DOHH2 (cell line): Measurements from ENCODE around the gene GALNT9.

Experiments
- H3F3A ChIP-seq: fragments of 200-600 bp; sonication (generic), shearing (Covaris generic); 2 replicates; pipeline ENCODE4 v1.6.0; 2016; ENCODE audit warnings: antibody characterized with exemption, mild to moderate bottlenecking; ENCODE audit not compliant: control insufficient read depth, insufficient read depth
- H3K27ac ChIP-seq: fragments of 200-600 bp; sonication (generic); 2 replicates; pipeline ENCODE4 v1.5.1; 2014; ENCODE audit warnings: low read depth, mild to moderate bottlenecking, low read length, moderate library complexity
- H3K27me3 ChIP-seq: fragments of 200-600 bp; sonication (generic); 2 replicates; pipeline ENCODE4 v1.6.1; 2014; ENCODE audit warnings: mild to moderate bottlenecking, low read length, mixed read lengths; ENCODE audit not compliant: control insufficient read depth
- H3K36me3 ChIP-seq: fragments of 200-600 bp; sonication (generic); 2 replicates; pipeline ENCODE4 v1.6.1; 2014; ENCODE audit warnings: mild to moderate bottlenecking, low read length, moderate library complexity, mixed read lengths; ENCODE audit not compliant: control insufficient read depth
- H3K4me1 ChIP-seq: fragments of 200-600 bp; sonication (generic); 2 replicates; pipeline ENCODE4 v1.6.1; 2014; ENCODE audit warnings: mild to moderate bottlenecking, low read length, mixed read lengths; ENCODE audit not compliant: control insufficient read depth
- H3K4me2 ChIP-seq: fragments of 200-600 bp; sonication (generic); 2 replicates; pipeline ENCODE4 v1.6.0; 2014; ENCODE audit warnings: mild to moderate bottlenecking, low read length, moderate library complexity
- H3K4me3 ChIP-seq: fragments of 200-600 bp; sonication (generic); 2 replicates; pipeline ENCODE4 v1.5.1; 2014; ENCODE audit warnings: mild to moderate bottlenecking, low read length, mixed read lengths
- H3K79me2 ChIP-seq: fragments of 200-600 bp; sonication (generic); 2 replicates; pipeline ENCODE4 v1.6.1; 2014; ENCODE audit warnings: mild to moderate bottlenecking, low read length, mixed read lengths; ENCODE audit not compliant: control insufficient read depth
- H3K9me2 ChIP-seq: fragments of 200-600 bp; sonication (generic); replicated peaks from 2 replicates; pipeline ENCODE4 v1.6.1; 2014; ENCODE audit warnings: mild to moderate bottlenecking, low read length, mixed read lengths; ENCODE audit not compliant: control insufficient read depth
- H3K9me3 ChIP-seq: fragments of 200-600 bp; sonication (generic); 2 replicates; pipeline ENCODE4 v1.6.1; 2014; ENCODE audit warnings: antibody characterized with exemption, low read length, mixed read lengths; ENCODE audit not compliant: control insufficient read depth, insufficient read depth
- H4K20me1 ChIP-seq: fragments of 200-600 bp; sonication (generic); 2 replicates; pipeline ENCODE4 v1.6.0; 2014; ENCODE audit warnings: low read depth, mild to moderate bottlenecking, antibody characterized with exemption, low read length, moderate library complexity; ENCODE audit not compliant: control insufficient read depth, insufficient read depth
- CTCF ChIP-seq: fragments of 200-600 bp; sonication (generic); IDR thresholded peaks from one replicate; pipeline ENCODE4 v1.5.1; 2014; ENCODE audit warnings: antibody characterized with exemption, mild to moderate bottlenecking, low read depth, low read length; ENCODE audit not compliant: poor library complexity, severe bottlenecking
- EZH2phosphoT487 ChIP-seq: fragments of 200-600 bp; sonication (generic); IDR thresholded peaks from 2 replicates; pipeline ENCODE4 v1.6.1; 2017; ENCODE audit warnings: borderline replicate concordance, mild to moderate bottlenecking, antibody characterized with exemption, low read length, moderate library complexity, mixed read lengths

Gene GALNT9

GRCh38 chr12:132336451-132337413 is 7.3 kb upstream of the GALNT9 start:
- no peaks in the 10 kb centered on the region for H3K36me3 ChIP-seq
- no peaks in the 10 kb centered on the region for H3K79me2 ChIP-seq
- no peak for TF ChIP-seq EZH2phosphoT487
- no peaks in the 10 kb centered on the region for H4K20me1 ChIP-seq
- H3K27ac ChIP-seq = no peak overlapping the region
- no peak overlapping the region for H3K4me2 ChIP-seq
- H3K9me2 ChIP-seq = no peaks in the 10 kb centered on the region
- peaks cover 59% of the 10 kb centered on the region; the same call in 1 of the 2 replicates for H3K9me3 ChIP-seq
- H3F3A ChIP-seq = no peaks in the 10 kb centered on the region
- H3K4me1 ChIP-seq = no peaks in the 10 kb centered on the region
- H3K4me3 ChIP-seq = no peak overlapping the region
- H3K27me3 ChIP-seq = no peaks in the 10 kb centered on the region

- Histone ChIP-seq H3K27ac (no peak overlapping the region), H3K27me3 (no peaks in the 10 kb centered on the region), H3K9me3 (peaks cover 56% of the 10 kb centered on the region; the same call in 1 of the 2 replicates), H3K79me2 (no peaks in the 10 kb centered on the region), H4K20me1 (no peaks in the 10 kb centered on the region), H3K4me1 (no peaks in the 10 kb centered on the region), H3K4me2 (no peak overlapping the region), H3K9me2 (no peaks in the 10 kb centered on the region), H3K4me3 (no peak overlapping the region), H3K36me3 (no peaks in the 10 kb centered on the region), H3F3A (no peaks in the 10 kb centered on the region)
- TF ChIP-seq EZH2phosphoT487 (no peak), CTCF (no peak)
Measured at GRCh38 chr12:132335179-132335756, 5.9 kb upstream of the GALNT9 start.

GRCh38 chr12:132333766-132334165 is 4.4 kb upstream of the GALNT9 start:
- H3K4me3 ChIP-seq = no peak overlapping the region
- no peak overlapping the region for H3K27ac ChIP-seq
- H3K79me2 ChIP-seq = no peaks in the 10 kb centered on the region
- H4K20me1 ChIP-seq = no peaks in the 10 kb centered on the region
- peaks cover 45% of the 10 kb centered on the region; the same call in 1 of the 2 replicates for H3K9me3 ChIP-seq
- no peaks in the 10 kb centered on the region for H3K36me3 ChIP-seq
- H3K9me2 ChIP-seq = no peaks in the 10 kb centered on the region
- TF ChIP-seq CTCF = no peak
- TF ChIP-seq EZH2phosphoT487 = no peak
- no peaks in the 10 kb centered on the region for H3F3A ChIP-seq
- no peaks in the 10 kb centered on the region for H3K27me3 ChIP-seq
- H3K4me2 ChIP-seq = no peak overlapping the region
- H3K4me1 ChIP-seq = no peaks in the 10 kb centered on the region

GRCh38 chr12:132333273-132333672 is 3.9 kb upstream of the GALNT9 start:
- H3K9me2 ChIP-seq = no peaks in the 10 kb centered on the region
- no peaks in the 10 kb centered on the region for H3F3A ChIP-seq
- peaks cover 45% of the 10 kb centered on the region; the same call in 1 of the 2 replicates for H3K9me3 ChIP-seq
- no peaks in the 10 kb centered on the region for H3K27me3 ChIP-seq
- no peak overlapping the region for H3K4me2 ChIP-seq
- H3K79me2 ChIP-seq = no peaks in the 10 kb centered on the region
- TF ChIP-seq EZH2phosphoT487 (no peak), CTCF (no peak)
- no peak overlapping the region for H3K4me3 ChIP-seq
- H3K4me1 ChIP-seq = no peaks in the 10 kb centered on the region
- no peaks in the 10 kb centered on the region for H3K36me3 ChIP-seq
- H3K27ac ChIP-seq = no peak overlapping the region
- no peaks in the 10 kb centered on the region for H4K20me1 ChIP-seq
